HCT116 (cell line): ENCODE data around the gene CCDC88C. TPM values are rescaled to one million over a fixed set of nuclear protein-coding genes. Genes with fewer than 3 reads are reported as not detected.

Source experiments
- ATAC-seq: fragments of 200-7000 bp; cut with Tn5 transposase; 2 replicates; pipeline ENCODE4 v1.9.1; 2020; ENCODE audit warnings: mild to moderate bottlenecking, moderate library complexity
- BruUV-seq: library from RNA; stranded (reverse); fragments of 400-500 nt; replicated peaks from 2 replicates; lab custom pipeline; 2021; lab: Mats Ljungman, UMichigan
- CTCF ChIA-PET: fragments of 300-600 bp; sonication (Branson Sonifier 250); formaldehyde crosslinking; loops from one replicate; lab custom pipeline; 2021; ENCODE audit warnings: antibody characterized with exemption; lab: Charles Lee
- POLR2A ChIA-PET: fragments of 300-600, 350-600 bp; sonication (Branson Sonifier 250); formaldehyde crosslinking; loops from one replicate; lab custom pipeline; 2021; ENCODE audit warnings: antibody characterized with exemption; lab: Charles Lee
- RAD21 ChIA-PET, 2 experiments: fragments of 300-600 bp; sonication (Branson Sonifier 250); formaldehyde crosslinking; loops; one replicate each; lab custom pipeline; 2023; ENCODE audit warnings: low total read pairs in 2 of 2; ENCODE audit not compliant: uncharacterized antibody in 2 of 2, unreplicated experiment in 2 of 2, low non-redundant PET in 1 of 2; lab: Charles Lee
- DNase-seq: peaks from one replicate; pipeline ENCODE4 v3.0.0-alpha.2; 2010; ENCODE audit warnings: low read depth, low spot score
- H2AFZ ChIP-seq: fragments of 200-600 bp; shearing (Covaris generic), sonication (generic); 2 replicates; pipeline ENCODE4 v1.6.1; 2017; ENCODE audit warnings: low read depth, mixed run types, mixed read lengths, antibody characterized with exemption, low read length; ENCODE audit not compliant: poor library complexity, severe bottlenecking
- H3K27ac ChIP-seq: 2 replicates; pipeline ENCODE4 v1.5.1; 2012; ENCODE audit warnings: low read depth, low read length
- H3K27me3 ChIP-seq: fragments of 200-600 bp; sonication (generic); 2 replicates; pipeline ENCODE4 v1.6.1; 2016; ENCODE audit warnings: mixed run types, low read length, mixed read lengths; ENCODE audit not compliant: insufficient read depth
- H3K36me3 ChIP-seq, 2 experiments: fragments of 200-500 bp in 1 of 2; fragments of 200-600 bp in 1 of 2; sonication (Bioruptor generic) in 1 of 2; sonication (generic) in 1 of 2; 2 replicates each; pipeline versions ENCODE4 v1.5.1 to v1.6.1; 2014 to 2016; ENCODE audit warnings: low read length in 2 of 2, inconsistent platforms in 1 of 2, mixed read lengths in 1 of 2, mixed run types in 1 of 2; ENCODE audit not compliant: insufficient read depth in 2 of 2, control insufficient read depth in 1 of 2
- H3K4me1 ChIP-seq, 2 experiments: fragments of 200-600 bp in 1 of 2; sonication (generic) in 1 of 2; 2 replicates each; pipeline versions ENCODE4 v1.5.1 to v1.6.1; 2012 to 2017; ENCODE audit warnings: low read length in 2 of 2, inconsistent platforms in 1 of 2, mild to moderate bottlenecking in 1 of 2, mixed read lengths in 1 of 2, mixed run types in 1 of 2, moderate library complexity in 1 of 2; ENCODE audit not compliant: insufficient read depth in 2 of 2, control insufficient read depth in 1 of 2
- H3K4me2 ChIP-seq: fragments of 200-600 bp; sonication (generic); 2 replicates; pipeline ENCODE4 v1.6.1; 2017; ENCODE audit warnings: mixed run types, low read length, mixed read lengths
- H3K4me3 ChIP-seq, 2 experiments: fragments of 200-600 bp in 1 of 2; sonication (generic) in 1 of 2; replicated peaks in 1 of 2; 2 replicates each; pipeline ENCODE4 v1.5.1; 2011 to 2016; ENCODE audit warnings: low read length in 2 of 2, control low read depth in 1 of 2, low read depth in 1 of 2, mild to moderate bottlenecking in 1 of 2, mixed read lengths in 1 of 2, mixed run types in 1 of 2
- H3K79me2 ChIP-seq: fragments of 200-600 bp; sonication (generic); 2 replicates; pipeline ENCODE4 v1.6.1; 2017; ENCODE audit warnings: mild to moderate bottlenecking, mixed run types, low read length, moderate library complexity, mixed read lengths; ENCODE audit not compliant: insufficient read depth
- H3K9ac ChIP-seq: fragments of 200-600 bp; sonication (generic); 2 replicates; pipeline ENCODE4 v1.6.1; 2016; ENCODE audit warnings: low read length, mixed read lengths
- H3K9me2 ChIP-seq: fragments of 200-600 bp; sonication (generic), shearing (Covaris generic); 2 replicates; pipeline ENCODE4 v1.6.1; 2017; ENCODE audit warnings: mixed run types, mild to moderate bottlenecking, moderate library complexity; ENCODE audit not compliant: insufficient read depth
- H3K9me3 ChIP-seq, 2 experiments: fragments of 200-500 bp in 1 of 2; fragments of 200-600 bp in 1 of 2; sonication (Bioruptor generic) in 1 of 2; sonication (generic) in 1 of 2; 2 replicates each; pipeline ENCODE4 v1.6.1; 2014 to 2017; ENCODE audit warnings: low read length in 2 of 2, mixed read lengths in 2 of 2, inconsistent platforms in 1 of 2, low read depth in 1 of 2, mild to moderate bottlenecking in 1 of 2, mixed run types in 1 of 2, moderate library complexity in 1 of 2; ENCODE audit not compliant: control insufficient read depth in 1 of 2, insufficient read depth in 1 of 2
- H4K20me1 ChIP-seq: fragments of 200-600 bp; sonication (generic), shearing (Covaris generic); 2 replicates; pipeline ENCODE4 v1.6.1; 2017; ENCODE audit warnings: mixed run types, mild to moderate bottlenecking, moderate library complexity; ENCODE audit not compliant: insufficient read depth
- CBX3 ChIP-seq: IDR thresholded peaks from 2 replicates; pipeline ENCODE4 v1.6.1; 2012; ENCODE audit warnings: low read depth
- CTCF ChIP-seq, 3 experiments: fragments of 200-600 bp in 1 of 3; sonication (generic) in 1 of 3; IDR thresholded peaks in 2 of 3; conservative IDR thresholded peaks in 1 of 3; 2 replicates each; pipeline ENCODE4 v1.5.1; 2012 to 2017; ENCODE audit warnings: low read depth in 2 of 3, low read length in 2 of 3, antibody characterized with exemption in 1 of 3, borderline replicate concordance in 1 of 3, control low read depth in 1 of 3, mild to moderate bottlenecking in 1 of 3, mixed read lengths in 1 of 3, mixed run types in 1 of 3, moderate library complexity in 1 of 3; ENCODE audit not compliant: insufficient read depth in 1 of 3
- EZH2 ChIP-seq: fragments of 200-600 bp; sonication (generic); IDR thresholded peaks from 2 replicates; pipeline ENCODE4 v1.6.1; 2017; ENCODE audit warnings: antibody characterized with exemption, mixed run types
- SIN3A ChIP-seq: IDR thresholded peaks from 2 replicates; pipeline ENCODE4 v1.6.1; 2012; ENCODE audit warnings: low read depth
- SP1 ChIP-seq: IDR thresholded peaks from 2 replicates; pipeline ENCODE4 v1.6.1; 2012; ENCODE audit warnings: low read depth
- SRF ChIP-seq: IDR thresholded peaks from 2 replicates; pipeline ENCODE4 v1.6.1; 2012; ENCODE audit warnings: low read depth
- TCF7L2 ChIP-seq: IDR thresholded peaks from 2 replicates; pipeline ENCODE4 v1.7.0; 2011; ENCODE audit warnings: borderline replicate concordance, inconsistent platforms; ENCODE audit not compliant: insufficient read depth, insufficient read length; ENCODE audit errors: extremely low read depth
- YY1 ChIP-seq: IDR thresholded peaks from 2 replicates; pipeline ENCODE4 v1.6.1; 2011; ENCODE audit warnings: low read length, low read depth, moderate library complexity, mild to moderate bottlenecking; ENCODE audit not compliant: insufficient replicate concordance; ENCODE audit errors: extremely low read depth
- ZFX ChIP-seq: fragments of 450-650 bp; IDR thresholded peaks from 2 replicates; pipeline ENCODE4 v1.6.1; 2017
- intact Hi-C: fragments of 100-400 bp; cut with micrococcal nuclease; formaldehyde crosslinking; loops from 2 replicates; pipeline ENCODE4 v1.10.0; 2022
- total RNA-seq: library from RNA; stranded (reverse); gene quantifications from one replicate; pipeline ENCODE4 v1.2.1, GENCODE V29; 2021; ENCODE audit not compliant: unreplicated experiment
- TF ChIP-seq, protein P1 (sequence below): IDR thresholded peaks from 2 replicates; pipeline ENCODE4 v1.6.1; 2012

CCDC88C gene
- total RNA-seq, 1 experiment from 2014 or later: 20.8 TPM

GRCh38 chr14:91232052-91232451 is 185.6 kb downstream of the CCDC88C start:
- H3K4me3 ChIP-seq: no peak overlapping the region
- RAD21 ChIA-PET: no interaction called here
- no peak overlapping the region for H3K9ac ChIP-seq
- TF ChIP-seq ZFX (no peak), SP1 (no peak), EZH2 (no peak), CTCF (IDR thresholded peaks at IDR 0.05 in 2 of 3, conservative IDR thresholded peaks at IDR 0.05 in 1 of 3; ENCODE audit: borderline replicate concordance in 1 of 3, insufficient read depth in 1 of 3, low read depth in 2 of 3, low read length in 2 of 3) (no peak), SIN3A (no peak), SRF (no peak), CBX3 (no peak), YY1 (no peak), TCF7L2 (no peak)
- TF ChIP-seq, protein P1, sequence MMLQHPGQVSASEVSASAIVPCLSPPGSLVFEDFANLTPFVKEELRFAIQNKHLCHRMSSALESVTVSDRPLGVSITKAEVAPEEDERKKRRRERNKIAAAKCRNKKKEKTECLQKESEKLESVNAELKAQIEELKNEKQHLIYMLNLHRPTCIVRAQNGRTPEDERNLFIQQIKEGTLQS: no peak
- TF ChIP-seq, all 23 proteins: peak for 0
- Histone ChIP-seq H3K36me3 (no peaks in the 10 kb centered on the region), H3K27me3 (no peaks in the 10 kb centered on the region), H3K27ac (no peak overlapping the region), H3K4me1 (no peaks in the 10 kb centered on the region), H3K79me2 (no peaks in the 10 kb centered on the region), H3K9me2 (no peaks in the 10 kb centered on the region), H4K20me1 (no peaks in the 10 kb centered on the region), H3K4me2 (no peak overlapping the region), H3K9me3 (no peaks in the 10 kb centered on the region), H2AFZ (no peak overlapping the region)
- DNase-seq (no peak), ATAC-seq (no peak)
- BruUV-seq: no TSS peak
- ChIA-PET CTCF (no interaction called here), POLR2A (no interaction called here)
- intact Hi-C loops: no loop called here
